GM13976 (cell line): ENCODE data around the gene IL15RA.
A peak's percentile ranks its signal among the peaks of the same experiment; 100 is the strongest.

Experiments
- DNase-seq: peaks from one replicate; pipeline ENCODE4 v3.0.0; 2012; ENCODE audit warnings: low spot score
- CTCF ChIP-seq: IDR thresholded peaks from 2 replicates; pipeline ENCODE4 v1.5.1; 2012; ENCODE audit warnings: borderline replicate concordance, mild to moderate bottlenecking; ENCODE audit not compliant: insufficient read depth; ENCODE audit errors: extremely low read depth, missing control alignments, control extremely low read depth
- in situ Hi-C: fragments of 300-500 bp; cut with MboI; formaldehyde crosslinking; loops from one replicate; pipeline ENCODE4 v1.12.0; 2022; ENCODE audit warnings: low sequenced_read_pairs, mixed read lengths, inconsistent platforms; ENCODE audit not compliant: unreplicated experiment

IL15RA gene

GRCh38 chr10:5906651-5907050 lies 70.7 kb downstream of the IL15RA start:
- TF ChIP-seq CTCF = no peak
- DNase-seq = no peak
- in situ Hi-C loops = no loop called here

- TF ChIP-seq CTCF = no peak
- in situ Hi-C loops = no loop called here
- no peak for DNase-seq
Observed at GRCh38 chr10:5905854-5906507, 71.4 kb downstream of the IL15RA start.

GRCh38 chr10:5904227-5904626 lies 73.1 kb downstream of the IL15RA start:
- no peak for TF ChIP-seq CTCF
- in situ Hi-C loops = no loop called here
- DNase-seq = peak; percentile 77

GRCh38 chr10:5903563-5903962 lies 73.8 kb downstream of the IL15RA start:
- no peak for TF ChIP-seq CTCF
- in situ Hi-C loops = no loop called here
- no peak for DNase-seq

- TF ChIP-seq CTCF = no peak
- no peak for DNase-seq
- in situ Hi-C loops = no loop called here
Observed at GRCh38 chr10:5902511-5903274, 74.7 kb downstream of the IL15RA start.
